ENCODE measurements around the gene CS. TPM values are rescaled to one million over a fixed set of nuclear protein-coding genes. Genes with fewer than 3 reads are reported as not detected.
A peak's percentile ranks its signal among the peaks of the same experiment; 100 is the strongest.
"Not testable (repeated sequence)": the region's sequence is repeated elsewhere in the genome, so short reads cannot be mapped to it uniquely, and the experiment has no call there.

Gene CS
- total RNA-seq, 2 donors from 2014 or later, result 526 to 581 TPM

DNA sequence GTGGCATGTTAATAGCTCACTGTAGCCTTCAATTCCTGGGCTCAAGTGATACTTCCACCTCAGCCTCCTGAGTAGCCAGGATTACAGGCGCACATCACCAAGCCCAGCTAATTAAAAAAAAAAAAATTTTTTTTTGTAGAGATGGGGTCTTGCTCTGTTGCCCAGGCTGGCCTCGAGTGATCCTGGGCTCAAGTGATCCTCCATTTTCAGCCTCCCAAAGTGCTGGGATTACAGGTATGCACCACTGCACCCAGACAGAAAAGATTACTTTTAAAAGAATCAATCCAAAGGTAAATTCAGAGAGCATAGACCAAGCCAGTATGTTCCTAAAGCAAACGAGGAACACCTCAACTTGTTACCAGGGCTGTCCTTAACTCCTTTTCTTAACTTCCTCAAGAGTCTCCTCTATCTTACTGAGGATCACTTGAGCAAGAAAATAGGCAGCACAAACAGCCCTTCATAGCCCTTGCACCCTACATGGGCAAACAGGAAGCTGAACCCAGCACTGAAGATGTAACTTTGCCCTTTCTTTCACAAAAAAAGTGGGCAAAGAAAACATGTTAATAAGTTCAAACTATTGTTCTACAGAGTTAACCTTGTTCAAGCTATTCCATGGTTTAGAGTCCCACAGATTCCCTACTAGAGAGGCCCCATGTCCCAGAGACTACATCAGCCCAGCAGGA, 11.3 kb downstream of the CS start:
- no peak for ATAC-seq
- no peak for DNase-seq
- intact Hi-C loops (cut with DNase I), result no loop called here

DNA sequence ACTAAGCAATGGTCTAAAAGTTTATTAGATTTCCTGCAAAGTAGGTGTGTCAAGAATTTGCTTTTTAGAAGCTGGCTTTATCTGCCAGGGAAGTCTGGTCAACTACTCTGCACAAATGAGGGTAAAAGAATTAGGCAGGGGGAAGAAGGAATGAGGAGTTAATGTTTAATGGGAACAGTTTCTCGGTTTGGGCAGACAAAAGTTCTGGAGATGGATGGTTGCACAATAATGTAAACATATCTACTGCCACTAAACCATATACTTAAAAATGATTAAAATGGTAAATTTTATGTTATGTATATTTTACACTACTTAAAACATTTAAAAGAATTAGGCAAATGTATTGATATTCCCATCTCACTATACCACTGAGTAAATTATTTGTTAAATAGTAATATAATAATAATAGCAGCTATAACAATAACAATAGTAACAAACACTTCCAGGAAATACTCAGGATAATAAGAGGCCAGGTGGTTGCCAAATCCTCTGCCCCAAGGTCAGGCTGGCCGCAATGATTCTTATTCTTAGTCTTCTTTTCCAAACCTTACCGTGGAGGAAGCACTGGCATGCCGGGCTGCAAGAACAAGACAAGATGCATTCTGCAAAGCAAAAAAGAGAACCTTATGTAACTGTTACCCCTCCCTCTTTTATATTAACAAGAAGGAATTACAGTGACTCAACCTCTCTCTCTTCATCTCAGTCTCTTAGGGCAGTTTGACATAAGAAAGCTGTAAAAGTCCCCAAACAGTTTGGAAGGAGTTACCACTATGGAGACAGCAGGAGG, 13.9 kb downstream of the CS start:
- intact Hi-C loops (cut with DNase I), result no loop called here
- DNase-seq, result no peak
- no peak for ATAC-seq

DNA sequence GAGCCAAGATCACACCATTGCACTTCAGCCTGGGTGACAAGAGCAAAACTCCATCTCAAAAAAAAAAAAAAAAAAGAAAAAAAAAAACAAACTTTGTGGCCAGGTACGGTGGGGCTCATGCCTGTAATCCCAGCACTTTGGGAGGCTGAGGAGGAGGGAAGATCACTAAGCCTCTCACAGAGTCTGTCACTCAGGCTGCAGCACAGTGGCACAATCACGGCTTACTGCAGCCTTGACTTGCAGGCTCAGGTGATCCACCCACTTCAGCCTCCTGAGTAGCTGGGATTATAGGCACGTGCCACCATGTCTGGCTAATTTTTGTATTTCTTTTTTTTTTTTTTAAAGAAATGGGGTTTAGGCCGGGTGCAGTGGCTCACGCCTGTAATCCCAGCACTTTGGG, 15.9 kb downstream of the CS start:
- ATAC-seq; DNase-seq; intact Hi-C loops (cut with DNase I): not testable (repeated sequence)

DNA sequence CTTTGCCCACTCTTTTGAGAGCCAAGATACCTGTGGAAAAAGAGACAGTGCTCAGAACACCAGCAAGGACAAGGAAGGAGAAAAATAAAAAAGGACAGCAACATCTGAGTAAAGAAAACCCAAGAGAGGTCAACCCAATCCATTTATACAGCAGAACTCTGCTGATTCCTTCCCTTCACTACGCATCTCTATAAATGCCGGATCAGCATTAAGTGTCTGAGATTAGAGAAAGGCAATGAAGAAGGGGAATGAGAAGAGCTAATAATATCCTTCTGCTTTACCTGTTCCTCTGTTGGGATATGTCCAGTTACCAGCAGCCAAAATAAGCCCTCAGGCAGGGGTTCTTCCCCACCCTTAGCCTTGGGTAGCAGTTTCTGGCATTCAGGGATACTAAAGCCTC, 17.6 kb downstream of the CS start:
- DNase-seq (no peak), ATAC-seq (no peak)
- intact Hi-C loops (cut with DNase I), result no loop called here

DNA sequence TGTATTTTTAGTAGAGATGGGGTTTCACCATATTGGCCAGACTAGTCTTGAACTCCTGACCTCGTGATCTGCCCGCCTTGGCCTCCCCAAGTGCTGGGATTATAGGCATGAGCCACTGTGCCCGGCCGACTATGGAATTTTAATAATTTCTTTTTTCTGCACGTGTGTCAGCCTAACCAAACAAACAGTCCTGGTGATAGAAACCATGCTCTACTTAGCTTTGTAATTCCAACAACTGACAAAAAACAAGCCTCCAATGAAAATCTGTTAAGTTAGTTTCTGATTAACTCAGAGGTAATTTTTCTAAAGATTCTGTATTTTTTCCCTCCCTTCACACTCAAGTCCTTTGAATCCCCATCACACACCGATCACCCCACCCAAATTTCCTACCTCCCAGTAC, 18.1 kb downstream of the CS start:
- DNase-seq (no peak), ATAC-seq (no peak)
- intact Hi-C loops (cut with DNase I), result no loop called here

DNA sequence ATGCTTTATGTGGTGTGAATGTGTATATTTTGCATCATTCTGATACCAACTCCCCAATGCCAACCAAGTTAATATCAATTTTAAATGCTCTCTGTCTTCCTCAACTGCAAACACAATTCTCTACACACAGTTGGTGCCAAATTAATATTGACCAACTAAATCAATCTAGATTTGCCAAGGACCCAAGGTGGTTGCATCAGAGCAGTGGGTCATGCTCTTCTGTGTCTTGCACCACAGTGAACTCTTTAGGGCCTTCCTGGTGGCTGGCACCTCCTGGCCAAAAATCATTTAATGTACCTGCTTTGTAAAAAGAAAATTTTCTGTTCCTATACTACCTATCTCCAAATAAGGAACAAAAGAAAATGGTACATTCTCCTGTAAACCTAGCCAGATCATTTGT, 19.3 kb downstream of the CS start:
- intact Hi-C loops (cut with DNase I), result no loop called here
- ATAC-seq (no peak), DNase-seq (no peak)

DNA sequence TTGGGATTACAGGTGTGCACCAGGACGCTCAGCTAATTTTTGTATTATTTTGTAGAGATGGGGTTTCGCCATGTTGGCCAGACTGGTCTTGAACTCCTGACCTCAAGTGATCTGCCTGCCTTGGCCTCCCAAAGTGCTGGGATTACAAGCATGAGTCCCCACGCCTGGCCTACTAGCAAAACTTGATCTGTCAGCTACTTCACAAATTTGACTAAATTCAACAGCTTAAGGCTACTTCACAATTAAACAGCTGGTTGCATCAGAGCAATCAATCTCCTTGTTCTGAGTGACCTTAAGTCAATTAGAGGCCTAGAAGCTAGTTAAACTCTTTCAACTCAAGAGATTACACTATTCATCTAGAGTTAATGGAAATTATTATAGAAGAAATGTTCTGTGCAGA, 21.2 kb downstream of the CS start:
- ATAC-seq (no peak), DNase-seq (no peak)
- intact Hi-C loops (cut with DNase I), result no loop called here

DNA sequence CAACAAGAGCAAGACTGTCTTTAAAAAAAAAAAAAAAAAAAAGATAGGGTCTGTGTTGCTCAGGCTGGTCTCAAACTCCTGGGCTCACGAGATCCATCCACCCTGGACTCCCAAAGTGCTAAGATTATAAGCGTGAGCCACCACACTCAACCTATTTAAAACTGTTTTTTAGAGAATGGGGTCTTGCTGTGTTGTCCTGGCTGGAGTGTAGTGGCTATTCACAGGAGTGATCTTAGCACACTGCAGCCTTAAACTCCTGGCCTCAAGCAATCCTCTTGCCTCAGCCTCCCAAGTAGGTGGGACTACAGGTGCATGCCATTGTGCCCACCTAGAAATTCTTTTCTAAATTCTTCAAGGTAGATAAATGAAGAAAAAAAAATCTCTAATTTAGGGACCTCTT, 25.8 kb downstream of the CS start:
- intact Hi-C loops (cut with DNase I), result no loop called here
- ATAC-seq, result no peak
- DNase-seq, result no peak

DNA sequence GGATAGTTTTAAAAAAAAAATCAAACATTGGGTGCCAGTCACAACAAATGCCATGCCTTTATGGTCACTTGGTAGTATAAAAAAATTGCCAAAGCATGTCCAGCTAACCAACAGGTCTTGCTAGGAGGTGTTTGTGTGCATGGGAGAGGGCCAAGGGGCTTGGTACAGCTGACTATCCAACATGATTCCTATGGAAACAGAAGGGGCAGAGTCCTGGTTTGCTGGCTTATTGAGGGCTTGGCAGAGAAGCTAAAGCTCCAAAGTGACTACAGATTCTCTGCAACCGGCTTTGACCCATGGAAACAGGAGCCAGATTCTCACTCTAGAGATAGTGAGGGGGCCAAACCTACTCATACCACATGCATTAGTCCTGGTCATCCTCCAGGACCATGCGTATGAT, 27.7 kb downstream of the CS start:
- DNase-seq; ATAC-seq; intact Hi-C loops (cut with DNase I): not testable (repeated sequence)

DNA sequence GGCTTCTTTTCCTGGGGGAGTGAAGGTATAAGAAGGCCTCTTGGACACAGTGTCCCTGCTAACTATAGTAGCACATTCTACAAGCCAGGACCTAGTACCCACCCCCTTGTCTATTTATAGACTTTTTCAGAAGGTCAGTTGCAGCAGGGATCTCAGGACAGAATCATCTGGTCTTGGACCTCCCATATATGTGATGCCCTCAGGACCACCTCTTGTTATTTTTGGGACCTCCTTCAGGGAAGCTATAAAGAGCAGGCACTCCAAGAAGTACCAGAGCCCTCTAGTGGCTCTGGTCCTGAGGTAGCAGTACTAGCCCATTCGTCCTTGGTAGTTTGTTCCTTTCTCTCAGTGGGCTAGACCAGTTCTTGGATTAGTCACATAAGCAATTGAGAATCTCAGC, 29.1 kb downstream of the CS start:
- intact Hi-C loops (cut with DNase I), result no loop called here
- ATAC-seq (peak; percentile 11 to 14), DNase-seq (no peak)

DNA sequence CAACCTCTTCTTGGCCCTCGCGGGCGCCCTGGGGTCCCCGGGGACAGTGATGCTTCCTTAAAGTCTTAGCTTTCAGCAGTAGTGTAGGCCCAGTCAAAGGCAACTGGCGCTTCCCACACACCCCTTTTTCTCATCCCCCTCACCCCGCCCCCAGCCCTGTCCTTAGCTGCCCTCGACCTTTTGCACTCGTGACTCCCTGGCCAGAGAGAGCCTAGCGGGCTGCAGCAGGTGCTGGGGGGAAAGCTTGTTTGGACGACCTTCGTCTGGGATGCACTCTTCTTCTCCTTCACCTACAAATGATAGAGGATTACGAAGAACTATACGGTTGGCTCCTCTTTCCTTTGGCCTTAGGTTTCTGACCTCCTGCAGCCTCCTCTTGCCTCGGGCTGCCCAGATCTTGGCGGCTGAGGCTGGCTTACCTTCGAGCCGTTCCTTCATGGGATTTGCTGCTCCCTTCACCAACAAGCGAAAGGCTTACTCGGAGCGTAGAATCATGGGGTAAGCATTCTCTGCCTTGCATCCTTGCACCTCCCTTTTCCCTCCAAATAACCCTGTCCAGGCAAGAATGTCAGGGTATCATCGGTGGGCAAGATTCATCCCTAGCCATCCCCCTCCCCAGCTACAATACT, 32.6 kb downstream of the CS start:
- intact Hi-C loops (cut with DNase I), result no loop called here
- ATAC-seq (peak; percentile 19 to 25), DNase-seq (no peak)

DNA sequence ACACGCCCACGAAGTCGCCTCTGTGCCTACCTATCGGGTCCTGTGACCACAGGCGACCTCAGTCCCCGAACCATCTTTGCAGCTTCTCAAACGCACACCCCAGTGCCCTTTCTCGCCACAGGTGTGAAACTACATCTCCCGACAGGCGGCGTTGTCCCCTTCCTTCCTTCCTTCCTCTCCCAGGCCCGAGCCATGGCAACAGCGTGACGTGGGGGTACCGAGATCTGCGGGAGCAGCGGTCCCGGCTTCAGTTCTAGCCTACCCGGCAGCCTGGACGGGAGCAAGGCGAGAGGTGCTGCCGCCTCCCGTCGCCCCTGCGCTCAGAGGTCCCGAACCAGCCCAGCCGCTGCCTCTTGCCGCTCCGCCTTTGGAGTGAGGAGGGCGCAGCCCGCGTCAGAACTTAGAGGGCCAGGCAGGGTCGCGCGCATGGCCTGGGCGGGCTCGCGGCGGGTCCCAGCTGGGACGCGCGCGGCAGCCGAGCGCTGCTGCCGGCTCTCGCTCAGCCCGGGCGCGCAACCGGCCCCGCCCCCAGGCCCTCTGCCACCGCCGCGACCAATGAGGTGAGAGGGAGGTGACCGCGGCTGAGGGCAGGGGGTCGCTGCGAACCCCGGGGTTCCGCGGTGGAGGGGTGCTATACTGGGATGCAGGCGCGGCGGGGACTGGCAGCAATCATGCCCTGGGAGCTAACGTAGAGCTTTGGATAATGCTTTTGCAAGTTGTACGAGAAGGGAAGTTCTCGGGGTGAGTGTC, 33.3 kb downstream of the CS start, which contains the start of gene COQ10A:
Gene COQ10A, plus strand, starts transcription at position 250 of the 750 bp plus-strand sequence. Its CDS starts 177 bp downstream, at position 427.
- DNase-seq (peak; percentile 92), ATAC-seq (peak; percentile 96 to 97)
- intact Hi-C loops (cut with DNase I), result no loop called here

DNA sequence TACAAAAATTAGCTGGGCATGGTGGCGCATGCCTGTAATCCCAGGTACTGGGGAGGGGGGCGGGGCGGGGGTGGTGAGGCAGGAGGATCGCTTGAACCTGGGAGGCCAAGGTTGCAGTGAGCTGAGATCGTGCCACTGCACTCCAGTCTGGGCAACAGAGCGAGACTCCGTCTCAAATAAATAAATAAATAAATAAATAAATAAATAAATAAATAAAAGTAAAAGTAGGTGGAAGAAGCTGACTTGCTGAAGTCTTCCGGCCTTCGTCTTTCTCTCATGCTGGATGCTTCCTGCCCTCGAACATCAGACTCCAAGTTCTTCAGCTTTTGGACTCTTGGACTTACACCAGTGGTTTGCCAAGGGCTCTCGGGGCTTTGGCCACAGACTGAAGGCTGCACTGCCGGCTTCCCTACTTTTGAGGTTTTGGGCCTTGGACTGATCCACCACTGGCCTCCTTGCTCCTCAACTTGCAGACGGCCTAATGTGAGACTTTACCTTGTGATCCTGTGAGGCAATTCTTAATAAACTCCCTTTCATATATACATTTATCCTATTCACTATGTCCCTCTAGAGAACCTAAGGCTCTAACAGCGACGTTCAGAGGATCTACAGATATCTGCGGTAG, 34.0 kb downstream of the CS start:
- ATAC-seq; intact Hi-C loops (cut with DNase I); DNase-seq: not testable (repeated sequence)

DNA sequence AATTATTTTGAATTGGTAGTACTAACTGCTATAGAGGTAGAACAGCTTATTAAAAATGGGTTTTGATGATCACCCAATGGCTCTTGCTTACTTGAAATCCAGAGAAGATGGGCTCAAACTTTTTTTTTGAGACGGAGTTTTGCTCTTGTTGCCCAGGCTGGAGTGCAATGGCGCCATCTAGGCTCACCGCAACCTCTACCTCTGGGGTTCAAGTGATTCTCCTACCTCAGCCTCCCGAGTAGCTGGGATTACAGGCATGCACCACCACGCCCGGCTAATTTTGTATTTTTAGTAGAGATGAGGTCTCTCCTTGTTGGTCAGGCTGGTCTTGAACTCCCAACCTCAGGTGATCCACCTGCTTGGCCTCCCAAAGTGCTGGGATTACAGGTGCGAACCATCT, 37.2 kb downstream of the CS start:
- DNase-seq; intact Hi-C loops (cut with DNase I); ATAC-seq: not testable (repeated sequence)

DNA sequence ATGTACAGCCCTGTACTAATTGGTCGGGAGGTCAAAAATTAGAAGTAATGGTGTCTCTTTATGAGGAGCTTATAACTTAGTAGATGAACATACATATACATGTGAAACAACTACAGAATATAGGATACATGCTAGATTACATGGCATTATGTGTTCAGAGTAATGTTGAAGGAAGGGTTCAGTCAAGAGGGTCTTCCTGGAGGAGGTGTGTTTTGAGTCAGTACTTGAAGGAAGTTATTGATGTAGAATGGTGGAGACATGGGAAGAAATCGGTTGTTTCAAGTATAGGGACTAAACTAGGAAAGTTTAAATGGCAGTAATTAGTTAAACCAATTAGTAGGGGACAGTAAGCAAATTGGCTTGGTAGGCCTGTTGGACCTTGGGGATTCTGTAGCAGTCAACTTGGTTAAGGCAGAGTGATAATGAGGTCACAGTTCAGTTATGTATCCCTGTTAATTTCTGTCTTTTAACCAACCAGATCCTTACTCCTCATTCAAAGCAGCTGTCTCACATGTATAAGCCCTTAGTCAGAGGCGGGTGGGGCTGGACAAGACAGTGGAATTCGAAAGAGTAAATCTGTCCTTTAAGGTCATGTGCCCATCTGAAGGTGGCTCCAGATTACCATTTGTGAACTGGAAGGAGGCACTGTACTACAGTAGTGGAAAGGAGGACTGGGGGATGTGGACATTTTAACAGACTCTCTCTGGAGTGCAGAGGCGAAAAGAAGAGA, 38.5 kb downstream of the CS start:
- no peak for ATAC-seq
- intact Hi-C loops (cut with DNase I), result no loop called here
- no peak for DNase-seq

DNA sequence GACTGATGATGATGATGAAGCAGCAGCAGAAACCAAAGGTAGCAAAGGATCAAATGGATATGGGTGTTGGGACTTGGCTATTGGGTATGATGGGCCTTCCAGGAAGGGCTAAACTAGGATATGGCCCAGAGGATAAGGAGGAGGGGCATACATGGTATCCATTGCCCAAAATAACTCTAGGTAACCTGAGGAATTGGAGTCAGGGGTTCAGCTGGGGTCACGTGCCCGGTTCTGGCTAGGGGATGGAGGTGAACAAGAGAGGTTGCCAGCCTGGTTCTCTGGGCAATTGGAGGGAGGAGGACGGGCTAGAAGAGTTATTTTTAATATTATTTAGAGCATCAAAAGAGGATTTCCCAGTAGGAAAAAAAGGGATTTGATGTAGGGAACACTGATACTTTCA, 39.2 kb downstream of the CS start:
- intact Hi-C loops (cut with DNase I), result no loop called here
- ATAC-seq (no peak), DNase-seq (no peak)

DNA sequence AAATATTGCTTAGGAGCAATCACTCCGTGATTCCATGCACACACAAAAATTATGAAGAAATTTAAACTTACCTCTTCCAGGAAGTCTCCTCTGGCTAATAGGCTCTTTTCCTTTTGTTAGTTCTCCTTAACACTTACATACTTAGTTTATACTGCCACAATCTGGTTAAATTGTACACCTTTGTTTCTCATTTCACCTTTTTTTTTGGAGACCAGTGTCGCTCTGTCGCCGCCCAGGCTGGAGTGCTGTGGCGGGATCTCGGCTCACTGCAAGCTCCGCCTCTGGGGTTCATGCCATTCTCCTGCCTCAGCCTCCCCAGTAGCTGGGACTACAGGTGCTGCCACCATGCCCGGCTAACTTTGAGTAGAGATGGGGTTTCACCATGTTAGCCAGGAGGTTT, 39.8 kb downstream of the CS start:
- intact Hi-C loops (cut with DNase I), result no loop called here
- ATAC-seq (no peak), DNase-seq (no peak)

DNA sequence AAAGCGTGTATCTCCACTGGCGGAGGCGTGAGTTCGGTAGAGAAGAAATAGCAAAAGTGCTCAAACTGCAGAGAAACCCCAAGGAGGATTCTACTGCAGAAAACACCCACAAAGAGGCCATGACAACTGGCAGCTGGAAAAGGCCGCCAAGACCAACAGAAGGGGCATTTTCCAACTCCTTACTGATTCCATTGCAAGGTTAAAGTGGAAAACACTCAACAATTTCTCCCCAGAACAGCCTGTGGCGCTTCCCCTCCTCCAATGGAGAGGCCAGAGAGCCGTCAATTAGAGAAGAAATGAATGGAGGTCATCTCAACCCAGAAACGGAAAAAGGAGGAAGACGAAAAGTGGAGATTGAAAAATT, 41.3 kb downstream of the CS start:
- ATAC-seq (no peak), DNase-seq (no peak)
- intact Hi-C loops (cut with DNase I), result no loop called here
